A673 (cell line): Measurements from ENCODE around the gene TYW5.

Source experiments
- CTCF ChIP-seq: fragments of 300-800, 200-600 bp; sonication (generic); conservative IDR thresholded peaks from 2 replicates; pipeline ENCODE4 v1.5.1; 2017; ENCODE audit warnings: low read depth, mild to moderate bottlenecking, antibody characterized with exemption, low read length, moderate library complexity, mixed read lengths
- EZH2 ChIP-seq: fragments of 200-600 bp; sonication (generic); IDR thresholded peaks from 2 replicates; pipeline ENCODE4 v1.6.1; 2017; ENCODE audit warnings: borderline replicate concordance, low read depth, mild to moderate bottlenecking, mixed read lengths, antibody characterized with exemption, low read length; ENCODE audit not compliant: poor library complexity, severe bottlenecking

- TF ChIP-seq CTCF (no peak), EZH2 (no peak)
Measured at GRCh38 chr2:199975273-199975895, 20.1 kb upstream of the TYW5 start.
